Keratinocyte (primary cell): Measurements from ENCODE around the gene RABIF.

ENCODE experiments used
- EZH2 ChIP-seq: IDR thresholded peaks from one replicate; pipeline ENCODE4 v1.6.1; 2012; ENCODE audit warnings: inconsistent platforms, mild to moderate bottlenecking, low read length, moderate library complexity
- TF ChIP-seq, protein P1 (sequence below), 3 experiments: IDR thresholded peaks in 1 of 3; conservative IDR thresholded peaks in 1 of 3; optimal IDR thresholded peaks in 1 of 3; 2 replicates in 2 of 3; 3 replicates in 1 of 3; pipeline versions ENCODE3 to v1.5.1; 2011; ENCODE audit warnings: low read length in 3 of 3, mild to moderate bottlenecking in 3 of 3, moderate library complexity in 2 of 3, control low read depth in 1 of 3, inconsistent platforms in 1 of 3; ENCODE audit not compliant: insufficient read depth in 2 of 3; ENCODE audit errors: extremely low read depth in 1 of 3

DNA sequence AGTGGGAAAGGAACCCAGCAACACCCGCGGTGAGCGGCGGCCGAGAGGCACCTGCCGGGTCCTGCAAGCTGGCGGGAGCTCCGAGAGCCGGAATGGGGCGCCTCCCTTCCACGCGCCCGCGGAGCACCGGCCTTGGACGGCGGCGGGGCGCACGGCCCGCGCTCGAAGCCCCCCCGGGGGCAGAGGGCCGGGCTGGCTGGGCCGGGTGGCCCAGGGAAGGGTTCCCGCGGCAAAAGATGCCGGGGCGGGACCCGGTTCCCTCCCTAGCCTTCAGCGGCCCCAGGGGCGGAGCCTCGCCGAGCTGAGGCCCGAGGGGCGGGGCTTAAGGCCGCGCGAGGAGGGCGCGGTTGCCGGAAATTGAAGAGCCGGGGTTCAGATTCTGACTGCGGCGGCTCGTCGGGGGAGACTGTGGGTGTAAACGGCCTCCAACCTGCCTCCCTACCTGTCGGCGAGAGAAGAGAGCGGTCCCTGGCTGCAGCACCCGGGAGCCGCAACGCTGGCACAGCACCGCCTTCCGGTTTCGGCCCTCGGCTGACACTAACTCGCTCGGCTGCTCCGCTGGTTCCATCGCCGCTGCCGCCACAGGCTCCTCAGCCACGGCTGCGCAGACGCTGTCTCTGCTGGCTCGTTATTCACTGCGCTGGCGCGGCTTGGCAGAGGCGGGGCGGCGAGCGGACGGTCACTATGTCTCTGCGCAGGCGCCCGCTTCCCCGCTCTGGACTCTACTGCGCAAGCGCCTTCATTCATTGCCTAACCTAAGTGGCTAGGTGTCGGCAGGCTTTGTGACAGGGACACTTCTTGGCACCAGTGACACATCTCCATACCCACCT is at the start of gene RABIF:
- TF ChIP-seq, protein P1, sequence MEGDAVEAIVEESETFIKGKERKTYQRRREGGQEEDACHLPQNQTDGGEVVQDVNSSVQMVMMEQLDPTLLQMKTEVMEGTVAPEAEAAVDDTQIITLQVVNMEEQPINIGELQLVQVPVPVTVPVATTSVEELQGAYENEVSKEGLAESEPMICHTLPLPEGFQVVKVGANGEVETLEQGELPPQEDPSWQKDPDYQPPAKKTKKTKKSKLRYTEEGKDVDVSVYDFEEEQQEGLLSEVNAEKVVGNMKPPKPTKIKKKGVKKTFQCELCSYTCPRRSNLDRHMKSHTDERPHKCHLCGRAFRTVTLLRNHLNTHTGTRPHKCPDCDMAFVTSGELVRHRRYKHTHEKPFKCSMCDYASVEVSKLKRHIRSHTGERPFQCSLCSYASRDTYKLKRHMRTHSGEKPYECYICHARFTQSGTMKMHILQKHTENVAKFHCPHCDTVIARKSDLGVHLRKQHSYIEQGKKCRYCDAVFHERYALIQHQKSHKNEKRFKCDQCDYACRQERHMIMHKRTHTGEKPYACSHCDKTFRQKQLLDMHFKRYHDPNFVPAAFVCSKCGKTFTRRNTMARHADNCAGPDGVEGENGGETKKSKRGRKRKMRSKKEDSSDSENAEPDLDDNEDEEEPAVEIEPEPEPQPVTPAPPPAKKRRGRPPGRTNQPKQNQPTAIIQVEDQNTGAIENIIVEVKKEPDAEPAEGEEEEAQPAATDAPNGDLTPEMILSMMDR (optimal IDR thresholded peaks at IDR 0.05 in 1 of 3, IDR thresholded peaks at IDR 0.05 in 1 of 3, conservative IDR thresholded peaks at IDR 0.05 in 1 of 3; ENCODE audit: extremely low read depth in 1 of 3, insufficient read depth in 2 of 3, low read length in 3 of 3): peak; percentile 11 to 50 (median 11)
- no peak for TF ChIP-seq EZH2
